Thyroid gland (tissue), 4 donors: Measurements from ENCODE around the gene BIVM.

Source experiments
- CTCF ChIP-seq, 6 experiments: fragments of 200-600 bp in 3 of 6; fragments of 450-650 bp in 3 of 6; sonication (generic) in 3 of 6; IDR thresholded peaks; one replicate each; pipeline ENCODE4 v1.5.1; 2016 to 2019; ENCODE audit warnings: antibody characterized with exemption in 6 of 6, mild to moderate bottlenecking in 2 of 6, inconsistent platforms in 1 of 6, moderate library complexity in 1 of 6
- POLR2A ChIP-seq, 2 donors: fragments of 450-650 bp; IDR thresholded peaks; one replicate each; pipeline ENCODE4 v1.6.1; 2017; ENCODE audit warnings: antibody characterized with exemption in 2 of 2, mild to moderate bottlenecking in 2 of 2, moderate library complexity in 1 of 2

GRCh38 chr13:102873653-102874052 lies 74.7 kb downstream of the BIVM start:
- TF ChIP-seq CTCF (IDR thresholded peaks at IDR 0.05) (no peak), POLR2A (IDR thresholded peaks at IDR 0.05) (no peak)
